Stimulated activated effector memory CD8-positive, alpha-beta T cell treated with anti-CD3 and anti-CD28 coated beads, Interleukin-12 subunit alpha, Interleukin-12 subunit beta, amount 100 ng/mL, for 72 hours (primary cell): Measurements from ENCODE around the gene CCDC171.
"Not testable (repeated sequence)": the region's sequence is repeated elsewhere in the genome, so short reads cannot be mapped to it uniquely, and the experiment has no call there.

ENCODE experiments used
- ATAC-seq: fragments of 150-1000 bp; cut with Tn5 transposase; 2 replicates; pipeline ENCODE4 v1.10.0; 2021
- DNase-seq, 2 donors: peaks; one replicate each; pipeline ENCODE4 v3.0.0; 2021 to 2022; ENCODE audit warnings: low spot score in 2 of 2
- H3K27ac Mint-ChIP-seq: one replicate; pipeline ENCODE4 v1.8.0; 2022; ENCODE audit warnings: mild to moderate bottlenecking, mixed read lengths
- H3K36me3 Mint-ChIP-seq: one replicate; pipeline ENCODE4 v1.8.0; 2022; ENCODE audit warnings: mild to moderate bottlenecking, mixed read lengths
- H3K4me1 Mint-ChIP-seq: one replicate; pipeline ENCODE4 v1.8.0; 2022; ENCODE audit warnings: mixed read lengths
- H3K4me3 Mint-ChIP-seq: one replicate; pipeline ENCODE4 v1.8.0; 2022; ENCODE audit warnings: mild to moderate bottlenecking, mixed read lengths
- H3K9me3 Mint-ChIP-seq: one replicate; pipeline ENCODE4 v1.8.0; 2022; ENCODE audit warnings: mixed read lengths

Gene CCDC171

GRCh38 chr9:15606643-15607472 is 54.0 kb downstream of the CCDC171 start:
- Mint-ChIP-seq H3K9me3 (no peaks in the 10 kb centered on the region), H3K4me3 (no peak overlapping the region), H3K36me3 (no peaks in the 10 kb centered on the region), H3K27ac (no peak overlapping the region), H3K4me1 (no peaks in the 10 kb centered on the region)
- DNase-seq: no peak
- ATAC-seq: no peak

GRCh38 chr9:15612962-15613361 is 60.1 kb downstream of the CCDC171 start:
- Mint-ChIP-seq H3K4me1 (no peaks in the 10 kb centered on the region), H3K27ac (no peak overlapping the region), H3K4me3 (no peak overlapping the region), H3K9me3 (no peaks in the 10 kb centered on the region), H3K36me3 (no peaks in the 10 kb centered on the region)
- peak; percentile 36 for ATAC-seq
- no peak for DNase-seq

GRCh38 chr9:15617782-15618181 is 64.9 kb downstream of the CCDC171 start:
- H3K4me3 Mint-ChIP-seq: no peak overlapping the region
- no peak overlapping the region for H3K27ac Mint-ChIP-seq
- DNase-seq (no peak), ATAC-seq (no peak)
- no peaks in the 10 kb centered on the region for H3K4me1 Mint-ChIP-seq
- no peaks in the 10 kb centered on the region for H3K9me3 Mint-ChIP-seq
- H3K36me3 Mint-ChIP-seq: no peaks in the 10 kb centered on the region

GRCh38 chr9:15618540-15619331 is 65.9 kb downstream of the CCDC171 start:
- Mint-ChIP-seq H3K9me3 (no peaks in the 10 kb centered on the region), H3K36me3 (no peaks in the 10 kb centered on the region), H3K4me1 (no peaks in the 10 kb centered on the region), H3K27ac (no peak overlapping the region), H3K4me3 (no peak overlapping the region)
- no peak for ATAC-seq
- no peak for DNase-seq

GRCh38 chr9:15622318-15622971 is 69.6 kb downstream of the CCDC171 start:
- no peaks in the 10 kb centered on the region for H3K9me3 Mint-ChIP-seq
- H3K27ac Mint-ChIP-seq: no peak overlapping the region
- no peaks in the 10 kb centered on the region for H3K36me3 Mint-ChIP-seq
- no peaks in the 10 kb centered on the region for H3K4me1 Mint-ChIP-seq
- DNase-seq: no peak
- H3K4me3 Mint-ChIP-seq: no peak overlapping the region
- ATAC-seq: no peak

GRCh38 chr9:15635752-15636151 is 82.9 kb downstream of the CCDC171 start:
- Mint-ChIP-seq H3K9me3 (no peaks in the 10 kb centered on the region), H3K36me3 (no peaks in the 10 kb centered on the region), H3K27ac (no peak overlapping the region), H3K4me1 (no peaks in the 10 kb centered on the region), H3K4me3 (no peak overlapping the region)
- DNase-seq (no peak), ATAC-seq (no peak)

- no peak for DNase-seq
- H3K9me3 Mint-ChIP-seq: no peaks in the 10 kb centered on the region
- H3K27ac Mint-ChIP-seq: no peak overlapping the region
- no peaks in the 10 kb centered on the region for H3K4me1 Mint-ChIP-seq
- H3K36me3 Mint-ChIP-seq: no peaks in the 10 kb centered on the region
- ATAC-seq: no peak
- H3K4me3 Mint-ChIP-seq: no peak overlapping the region
Observed at GRCh38 chr9:15640121-15640520, 87.3 kb downstream of the CCDC171 start.

GRCh38 chr9:15641291-15641690 is 88.4 kb downstream of the CCDC171 start:
- Mint-ChIP-seq H3K4me3 (no peak overlapping the region), H3K9me3 (peaks cover 4% of the 10 kb centered on the region), H3K36me3 (no peaks in the 10 kb centered on the region), H3K4me1 (no peaks in the 10 kb centered on the region), H3K27ac (no peak overlapping the region)
- no peak for ATAC-seq
- DNase-seq: no peak

- ATAC-seq: no peak
- Mint-ChIP-seq H3K4me1 (no peaks in the 10 kb centered on the region), H3K9me3 (peaks cover 7% of the 10 kb centered on the region), H3K27ac (no peak overlapping the region), H3K36me3 (no peaks in the 10 kb centered on the region), H3K4me3 (no peak overlapping the region)
- no peak for DNase-seq
Observed at GRCh38 chr9:15642369-15642962, 89.6 kb downstream of the CCDC171 start.

- H3K4me3 Mint-ChIP-seq: no peak overlapping the region
- DNase-seq (no peak), ATAC-seq (no peak)
- H3K4me1 Mint-ChIP-seq: no peaks in the 10 kb centered on the region
- no peaks in the 10 kb centered on the region for H3K9me3 Mint-ChIP-seq
- no peak overlapping the region for H3K27ac Mint-ChIP-seq
- no peaks in the 10 kb centered on the region for H3K36me3 Mint-ChIP-seq
Observed at GRCh38 chr9:15670246-15670645, 117.4 kb downstream of the CCDC171 start.

GRCh38 chr9:15670894-15671293 is 118.1 kb downstream of the CCDC171 start:
- Mint-ChIP-seq H3K36me3 (no peaks in the 10 kb centered on the region), H3K27ac (no peak overlapping the region), H3K4me3 (no peak overlapping the region), H3K4me1 (no peaks in the 10 kb centered on the region), H3K9me3 (no peaks in the 10 kb centered on the region)
- ATAC-seq (no peak), DNase-seq (no peak)

GRCh38 chr9:15693701-15694100 is 140.9 kb downstream of the CCDC171 start:
- H3K4me1 Mint-ChIP-seq: no peaks in the 10 kb centered on the region
- H3K36me3 Mint-ChIP-seq: no peaks in the 10 kb centered on the region
- no peaks in the 10 kb centered on the region for H3K9me3 Mint-ChIP-seq
- no peak overlapping the region for H3K4me3 Mint-ChIP-seq
- ATAC-seq: no peak
- no peak for DNase-seq
- H3K27ac Mint-ChIP-seq: no peak overlapping the region

- H3K4me1 Mint-ChIP-seq: no peaks in the 10 kb centered on the region
- no peaks in the 10 kb centered on the region for H3K36me3 Mint-ChIP-seq
- H3K9me3 Mint-ChIP-seq: no peaks in the 10 kb centered on the region
- H3K4me3 Mint-ChIP-seq: no peak overlapping the region
- DNase-seq (no peak), ATAC-seq (no peak)
- H3K27ac Mint-ChIP-seq: no peak overlapping the region
Observed at GRCh38 chr9:15696979-15697378, 144.1 kb downstream of the CCDC171 start.

- Mint-ChIP-seq H3K27ac (no peak overlapping the region), H3K4me3 (no peak overlapping the region), H3K9me3 (no peaks in the 10 kb centered on the region), H3K4me1 (no peaks in the 10 kb centered on the region), H3K36me3 (no peaks in the 10 kb centered on the region)
- DNase-seq (no peak), ATAC-seq (no peak)
Observed at GRCh38 chr9:15697446-15697851, 144.6 kb downstream of the CCDC171 start.

- not testable (repeated sequence) for H3K4me3 Mint-ChIP-seq, H3K36me3 Mint-ChIP-seq, H3K9me3 Mint-ChIP-seq, DNase-seq, ATAC-seq, H3K27ac Mint-ChIP-seq, H3K4me1 Mint-ChIP-seq
Observed at GRCh38 chr9:15699876-15700559, 147.2 kb downstream of the CCDC171 start.
